ENCODE data around the gene CFAP46.
A peak's percentile ranks its signal among the peaks of the same experiment; 100 is the strongest.

Gene CFAP46

DNA sequence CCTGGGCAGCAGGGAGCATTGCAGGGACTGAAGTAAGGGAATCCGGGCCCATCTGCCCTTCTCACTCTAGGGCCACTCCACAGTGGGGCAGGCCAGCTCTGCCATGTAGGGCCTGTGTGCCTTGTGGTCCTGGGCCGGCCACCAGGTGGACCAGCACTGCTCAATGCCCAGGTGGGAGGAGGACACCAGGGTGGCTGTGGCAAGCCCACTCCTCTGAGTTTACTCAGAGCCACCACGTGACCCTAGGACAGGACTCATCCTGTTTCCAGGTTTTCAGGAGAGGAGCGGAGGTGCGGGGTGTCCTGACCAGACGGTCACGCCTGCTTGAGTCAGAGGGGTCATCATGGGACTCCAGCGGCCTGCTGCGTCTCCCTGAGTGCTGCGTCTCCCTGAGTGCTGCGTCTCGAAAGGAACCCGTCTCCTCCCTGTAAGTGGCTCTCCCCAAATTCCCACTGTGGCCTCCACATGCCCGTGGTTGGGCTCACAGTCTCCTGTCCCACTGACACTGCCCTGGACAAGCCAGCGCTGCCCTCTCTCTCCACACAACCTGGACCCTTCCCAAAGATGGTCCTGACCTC, 2.9 kb downstream of the CFAP46 start:
- Histone ChIP-seq H3K4me3 (no peak overlapping the region), H3K9me3 (no peaks in the 10 kb centered on the region), H3K4me1 (peaks cover 0 to 13% (median 10%) of the 10 kb centered on the region in 4 donors), H3K36me3 (no peaks in the 10 kb centered on the region), H3K27ac (no peak overlapping the region), H3K27me3 (peaks cover 0 to 69% of the 10 kb centered on the region in 2 donors)
- TF ChIP-seq, protein P1, sequence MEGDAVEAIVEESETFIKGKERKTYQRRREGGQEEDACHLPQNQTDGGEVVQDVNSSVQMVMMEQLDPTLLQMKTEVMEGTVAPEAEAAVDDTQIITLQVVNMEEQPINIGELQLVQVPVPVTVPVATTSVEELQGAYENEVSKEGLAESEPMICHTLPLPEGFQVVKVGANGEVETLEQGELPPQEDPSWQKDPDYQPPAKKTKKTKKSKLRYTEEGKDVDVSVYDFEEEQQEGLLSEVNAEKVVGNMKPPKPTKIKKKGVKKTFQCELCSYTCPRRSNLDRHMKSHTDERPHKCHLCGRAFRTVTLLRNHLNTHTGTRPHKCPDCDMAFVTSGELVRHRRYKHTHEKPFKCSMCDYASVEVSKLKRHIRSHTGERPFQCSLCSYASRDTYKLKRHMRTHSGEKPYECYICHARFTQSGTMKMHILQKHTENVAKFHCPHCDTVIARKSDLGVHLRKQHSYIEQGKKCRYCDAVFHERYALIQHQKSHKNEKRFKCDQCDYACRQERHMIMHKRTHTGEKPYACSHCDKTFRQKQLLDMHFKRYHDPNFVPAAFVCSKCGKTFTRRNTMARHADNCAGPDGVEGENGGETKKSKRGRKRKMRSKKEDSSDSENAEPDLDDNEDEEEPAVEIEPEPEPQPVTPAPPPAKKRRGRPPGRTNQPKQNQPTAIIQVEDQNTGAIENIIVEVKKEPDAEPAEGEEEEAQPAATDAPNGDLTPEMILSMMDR (IDR thresholded peaks at IDR 0.05) = no peak
- intact Hi-C loops (cut with DNase I; ENCODE audit: low total_unique reads) = no loop called here
- peak in 1 of 2 donors; percentile 13 for DNase-seq

DNA sequence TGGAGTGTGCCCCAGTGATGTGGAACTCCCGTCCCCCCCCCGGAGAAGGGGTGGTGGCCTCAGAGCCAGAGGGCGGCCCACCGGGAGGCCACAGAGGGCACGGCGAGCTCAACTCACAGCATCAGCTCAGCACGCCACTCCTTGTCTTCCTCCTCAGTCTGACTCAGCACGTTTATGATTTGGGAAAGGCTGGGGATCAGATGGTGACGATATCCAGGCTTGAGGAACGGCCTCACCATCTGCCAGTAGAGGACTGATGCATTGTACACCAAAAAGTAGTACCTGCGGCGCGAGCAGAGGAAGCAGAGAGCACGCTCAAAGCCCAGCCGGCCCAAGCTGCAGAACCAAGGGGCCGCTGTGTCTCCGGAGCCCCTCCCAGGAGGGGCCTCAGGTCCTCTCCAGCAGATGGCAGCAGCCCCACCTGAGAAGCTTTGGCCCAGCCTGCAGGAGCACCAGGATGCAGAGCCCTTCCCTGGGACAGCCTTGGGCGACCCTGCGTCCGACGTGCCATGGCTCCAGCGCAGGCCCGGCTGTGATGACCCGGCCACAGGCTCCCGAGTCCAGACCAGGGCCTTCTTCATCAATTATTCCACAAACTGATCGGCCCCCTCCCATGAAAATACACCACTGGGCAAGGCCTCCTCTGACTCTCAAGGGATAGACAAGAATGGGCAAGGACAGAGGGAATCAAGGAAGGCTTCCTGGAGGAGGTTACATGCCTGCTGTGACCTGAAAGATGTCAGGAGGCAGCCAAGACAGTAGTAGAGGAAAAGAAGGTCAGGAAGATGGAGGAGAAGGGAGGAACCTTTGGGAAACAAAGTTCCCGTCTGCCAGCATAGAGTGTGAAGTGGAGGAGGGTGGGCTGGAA, 3.7 kb downstream of the CFAP46 start:
- TF ChIP-seq, protein P1 (IDR thresholded peaks at IDR 0.05) = no peak
- Histone ChIP-seq H3K36me3 (no peaks in the 10 kb centered on the region), H3K4me1 (peaks cover 0 to 13% (median 10%) of the 10 kb centered on the region in 4 donors), H3K27ac (no peak overlapping the region), H3K9me3 (no peaks in the 10 kb centered on the region), H3K27me3 (peaks cover 0 to 62% of the 10 kb centered on the region in 2 donors), H3K4me3 (no peak overlapping the region)
- intact Hi-C loops (cut with DNase I; ENCODE audit: low total_unique reads) = no loop called here
- DNase-seq = peak in 1 of 2 donors; percentile 16

DNA sequence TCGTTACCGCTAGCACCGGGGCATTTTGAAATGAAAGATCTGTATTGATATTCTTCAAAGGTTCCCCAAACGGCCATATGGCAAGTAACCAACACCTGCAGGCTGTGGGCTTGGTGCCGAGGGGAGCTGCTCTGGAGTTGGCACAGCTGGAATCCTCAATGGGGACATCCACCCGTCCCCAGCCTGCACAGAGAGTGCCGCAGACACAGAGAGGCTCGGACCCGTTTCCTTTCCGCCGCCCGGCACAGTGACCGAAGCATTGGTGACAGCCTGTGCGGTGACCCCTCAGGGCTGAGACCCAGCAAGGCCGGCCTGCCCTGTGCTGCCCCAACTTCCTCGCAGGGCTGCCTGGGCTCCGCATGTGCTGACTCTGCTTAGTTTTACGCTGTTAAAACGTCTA, 4.5 kb downstream of the CFAP46 start:
- intact Hi-C loops (cut with DNase I; ENCODE audit: low total_unique reads) = no loop called here
- TF ChIP-seq, protein P1 (IDR thresholded peaks at IDR 0.05) = no peak
- H3K27ac ChIP-seq = no peak overlapping the region
- no peak for DNase-seq
- no peaks in the 10 kb centered on the region for H3K36me3 ChIP-seq
- peaks cover 0 to 10% (median 8%) of the 10 kb centered on the region in 4 donors for H3K4me1 ChIP-seq
- no peak overlapping the region for H3K4me3 ChIP-seq
- no peaks in the 10 kb centered on the region for H3K9me3 ChIP-seq
- peaks cover 0 to 53% of the 10 kb centered on the region in 2 donors for H3K27me3 ChIP-seq

DNA sequence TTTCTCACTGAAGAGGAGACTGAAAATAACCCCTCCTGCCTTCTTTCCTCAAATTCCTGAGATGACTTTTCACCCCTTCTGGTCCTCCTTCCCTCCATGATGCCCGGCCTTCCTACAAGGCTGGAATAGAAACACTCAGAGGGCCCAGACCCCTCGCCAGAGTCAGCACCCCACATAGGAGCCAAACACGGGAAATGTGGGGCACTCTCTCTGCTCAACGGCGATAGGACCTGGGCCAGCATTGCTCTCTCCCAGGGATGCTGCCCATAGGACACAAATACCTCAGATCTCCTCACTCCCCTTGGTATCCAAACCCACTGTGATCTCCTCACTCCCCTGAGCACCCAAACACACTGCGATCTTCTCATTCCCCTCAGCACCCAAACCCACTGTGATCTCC, 7.4 kb downstream of the CFAP46 start:
- TF ChIP-seq, protein P1 (IDR thresholded peaks at IDR 0.05) = no peak
- Histone ChIP-seq H3K36me3 (no peaks in the 10 kb centered on the region), H3K27me3 (peaks cover 0 to 24% of the 10 kb centered on the region in 2 donors), H3K4me3 (no peak overlapping the region), H3K27ac (no peak overlapping the region), H3K4me1 (no peaks in the 10 kb centered on the region), H3K9me3 (no peaks in the 10 kb centered on the region)
- DNase-seq = no peak
- intact Hi-C loops (cut with DNase I; ENCODE audit: low total_unique reads) = no loop called here

DNA sequence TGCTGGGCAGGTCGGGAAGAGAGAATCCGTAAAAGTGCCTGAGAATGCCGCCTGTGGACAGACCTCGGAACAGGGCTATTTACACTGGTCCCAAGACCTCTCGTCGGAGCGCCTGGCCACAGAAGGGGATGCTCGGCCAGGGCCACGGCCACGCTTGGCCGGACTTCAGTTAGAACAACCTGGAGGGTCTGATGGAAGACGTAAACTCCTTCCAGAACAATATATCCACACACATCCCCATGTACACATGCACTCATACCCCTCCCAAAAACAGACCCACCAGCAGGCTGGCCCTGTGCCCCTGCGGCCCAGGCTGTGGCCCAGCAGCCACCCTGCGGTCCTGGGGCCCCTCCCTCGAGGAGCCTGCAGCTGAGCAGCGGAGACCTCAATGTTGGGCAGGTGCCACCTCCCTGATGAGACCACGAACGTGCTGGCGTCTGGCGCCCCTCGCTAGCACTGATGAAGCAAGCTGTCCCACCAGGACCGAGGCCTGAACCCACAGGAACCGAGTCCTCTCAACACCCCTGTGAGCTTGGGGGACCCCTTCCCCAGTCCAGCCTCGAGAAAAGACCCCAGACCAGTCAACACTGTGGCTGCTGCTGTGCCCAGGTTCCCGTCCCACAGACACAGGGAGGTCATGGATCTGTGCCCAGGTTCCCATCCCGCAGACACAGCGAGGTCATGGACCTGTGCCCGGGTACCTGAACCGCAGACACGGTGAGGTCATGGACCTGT, 8.9 kb downstream of the CFAP46 start:
- intact Hi-C loops (cut with DNase I; ENCODE audit: low total_unique reads) = no loop called here
- TF ChIP-seq, protein P1 (IDR thresholded peaks at IDR 0.05) = no peak
- no peak overlapping the region for H3K4me3 ChIP-seq
- no peak overlapping the region for H3K27ac ChIP-seq
- no peaks in the 10 kb centered on the region for H3K4me1 ChIP-seq
- no peaks in the 10 kb centered on the region for H3K36me3 ChIP-seq
- no peaks in the 10 kb centered on the region for H3K9me3 ChIP-seq
- DNase-seq = peak in 1 of 2 donors; percentile 13
- peaks cover 0 to 9% of the 10 kb centered on the region in 2 donors for H3K27me3 ChIP-seq

All from tibial artery (tissue), 4 donors.